DND-41 (cell line): ENCODE measurements around the gene NT5C1B.

Experiments
- ATAC-seq: fragments of 200-7000 bp; cut with Tn5 transposase; 3 replicates; pipeline ENCODE4 v1.9.1; 2021; ENCODE audit warnings: low read depth; ENCODE audit not compliant: insufficient read depth
- DNase-seq: peaks from one replicate; pipeline ENCODE4 v3.0.0-alpha.2; 2020
- H2AFZ ChIP-seq: 2 replicates; pipeline ENCODE4 v1.6.0; 2012; ENCODE audit warnings: low read depth, low read length
- H3K27ac ChIP-seq: 2 replicates; pipeline ENCODE4 v1.5.1; 2012; ENCODE audit warnings: low read length, inconsistent platforms
- H3K27me3 ChIP-seq: fragments of 200-600 bp; sonication (generic); 2 replicates; pipeline ENCODE4 v1.6.0; 2012; ENCODE audit warnings: low read length, mild to moderate bottlenecking, inconsistent platforms; ENCODE audit not compliant: insufficient read depth, poor library complexity
- H3K36me3 ChIP-seq: 2 replicates; pipeline ENCODE4 v1.5.1; 2012; ENCODE audit warnings: low read length, inconsistent platforms; ENCODE audit not compliant: insufficient read depth
- H3K4me1 ChIP-seq: 2 replicates; pipeline ENCODE4 v1.5.1; 2012; ENCODE audit warnings: mild to moderate bottlenecking, low read length; ENCODE audit not compliant: insufficient read depth
- H3K4me2 ChIP-seq: 2 replicates; pipeline ENCODE4 v1.6.0; 2012; ENCODE audit warnings: mild to moderate bottlenecking, moderate library complexity, low read length, inconsistent platforms; ENCODE audit not compliant: insufficient read depth
- H3K4me3 ChIP-seq, 2 experiments: fragments of 200-600 bp in 1 of 2; shearing (Covaris generic) in 1 of 2; 2 replicates each; pipeline ENCODE4 v1.5.1; 2012 to 2016; ENCODE audit warnings: inconsistent platforms in 2 of 2, low read length in 2 of 2, mild to moderate bottlenecking in 2 of 2, low read depth in 1 of 2, moderate library complexity in 1 of 2
- H3K79me2 ChIP-seq: 2 replicates; pipeline ENCODE4 v1.6.0; 2012; ENCODE audit warnings: low read length, inconsistent platforms; ENCODE audit not compliant: insufficient read depth
- H3K9ac ChIP-seq: 2 replicates; pipeline ENCODE4 v1.6.0; 2012; ENCODE audit warnings: low read depth, mild to moderate bottlenecking, inconsistent platforms, low read length, moderate library complexity
- H3K9me3 ChIP-seq: 2 replicates; pipeline ENCODE4 v1.5.1; 2012; ENCODE audit warnings: low read length, moderate library complexity, mild to moderate bottlenecking, inconsistent platforms; ENCODE audit not compliant: insufficient read depth, severe bottlenecking
- H4K20me1 ChIP-seq: 2 replicates; pipeline ENCODE4 v1.6.0; 2012; ENCODE audit warnings: low read length; ENCODE audit not compliant: insufficient read depth
- CTCF ChIP-seq: IDR thresholded peaks from 2 replicates; pipeline ENCODE4 v1.5.1; 2012; ENCODE audit warnings: borderline replicate concordance, low read length, moderate library complexity, mild to moderate bottlenecking; ENCODE audit not compliant: poor library complexity, severe bottlenecking; ENCODE audit errors: extremely low read depth
- EZH2 ChIP-seq: IDR thresholded peaks from 3 replicates; pipeline ENCODE4 v1.6.1; 2012; ENCODE audit warnings: borderline replicate concordance, low read depth, mild to moderate bottlenecking, moderate library complexity, low read length, inconsistent platforms; ENCODE audit not compliant: severe bottlenecking

Gene NT5C1B

DNA sequence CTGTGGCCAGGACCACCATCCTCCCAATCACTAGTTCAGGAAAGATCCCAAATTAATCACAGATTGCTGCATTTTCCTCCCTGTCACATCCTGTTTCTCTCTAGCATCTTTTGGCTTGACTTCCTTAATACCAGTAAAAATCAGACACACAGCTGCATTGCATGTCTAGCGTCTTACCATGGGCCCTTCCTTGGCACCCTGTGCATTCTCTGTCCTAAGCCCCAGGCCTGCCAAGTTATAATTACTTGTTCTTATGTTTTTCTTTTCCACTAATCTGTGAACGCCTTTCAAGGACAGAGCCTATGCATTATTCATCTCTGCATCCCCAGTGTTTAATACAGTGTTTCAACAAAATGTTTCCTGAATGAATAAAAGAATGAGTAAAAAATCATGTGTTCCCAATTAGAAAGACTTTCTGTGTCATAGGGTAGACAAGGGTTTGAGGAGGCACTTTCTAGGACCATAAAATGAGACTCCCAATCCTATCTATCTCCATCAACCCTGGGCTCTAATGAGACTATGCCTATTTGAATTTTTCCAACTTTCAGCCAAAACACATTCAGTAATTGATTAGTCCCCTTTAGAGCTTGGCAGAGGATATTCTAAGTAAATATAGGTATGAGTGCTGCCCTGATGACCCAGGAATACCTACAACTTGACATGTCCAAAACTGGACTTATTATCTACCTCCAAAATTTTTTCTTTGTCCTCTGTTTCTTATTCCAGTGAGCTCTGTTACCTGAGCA, 10.3 kb upstream of the NT5C1B start:
- H2AFZ ChIP-seq: no peak overlapping the region

DNA sequence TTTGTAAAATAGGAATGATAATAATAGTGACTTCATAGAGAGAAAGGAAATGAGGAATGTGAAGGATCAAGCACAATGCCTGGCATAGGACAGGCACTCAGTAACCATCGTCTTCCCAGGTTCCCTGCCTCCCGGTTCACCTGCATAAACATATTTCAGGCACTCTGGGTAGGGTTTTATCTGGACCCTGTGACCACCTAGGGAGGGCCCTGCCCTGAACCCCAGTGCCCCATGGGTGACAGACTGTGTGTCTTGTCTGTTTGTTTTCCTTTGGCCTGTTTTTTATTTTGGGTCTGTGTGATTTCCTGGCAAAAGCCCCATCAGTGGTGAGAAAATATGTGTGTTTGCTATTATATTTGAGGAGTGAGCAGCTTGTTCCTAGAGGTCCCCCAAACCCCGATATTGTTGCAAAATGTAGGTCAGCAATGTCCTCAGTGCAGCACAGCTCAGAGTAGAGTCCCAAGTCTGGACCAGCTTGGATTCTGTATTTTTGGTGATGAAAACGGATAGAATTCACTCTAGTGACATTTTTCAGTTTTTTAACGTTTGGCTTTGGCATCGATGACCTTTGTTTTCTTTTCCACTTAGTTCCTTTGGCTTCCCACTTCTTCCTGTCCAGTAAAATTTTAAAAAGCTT, 9.6 kb upstream of the NT5C1B start:
- no peaks in the 10 kb centered on the region for H3K36me3 ChIP-seq
- DNase-seq: no peak
- no peak overlapping the region for H3K4me3 ChIP-seq
- no peak overlapping the region for H3K27ac ChIP-seq
- no peaks in the 10 kb centered on the region for H3K79me2 ChIP-seq
- no peaks in the 10 kb centered on the region for H3K4me1 ChIP-seq
- no peak overlapping the region for H3K9ac ChIP-seq
- no peak overlapping the region for H3K4me2 ChIP-seq
- ATAC-seq: no peak
- TF ChIP-seq EZH2 (no peak), CTCF (no peak)
- no peaks in the 10 kb centered on the region for H4K20me1 ChIP-seq
- H3K27me3 ChIP-seq: no peaks in the 10 kb centered on the region
- H3K9me3 ChIP-seq: no peaks in the 10 kb centered on the region
- H2AFZ ChIP-seq: no peak overlapping the region

More for the DNA sequence above, 10.3 kb upstream of the NT5C1B start:
- Histone ChIP-seq H4K20me1 (no peaks in the 10 kb centered on the region), H3K36me3 (no peaks in the 10 kb centered on the region), H3K4me2 (no peak overlapping the region), H3K27me3 (no peaks in the 10 kb centered on the region), H3K9ac (no peak overlapping the region), H3K4me1 (no peaks in the 10 kb centered on the region), H3K79me2 (no peaks in the 10 kb centered on the region), H3K27ac (no peak overlapping the region), H3K4me3 (no peak overlapping the region), H3K9me3 (no peaks in the 10 kb centered on the region)
- DNase-seq (no peak), ATAC-seq (no peak)
- TF ChIP-seq EZH2 (no peak), CTCF (no peak)

- no peaks in the 10 kb centered on the region for H3K9me3 ChIP-seq
- H3K27ac ChIP-seq: no peak overlapping the region
- H3K27me3 ChIP-seq: no peaks in the 10 kb centered on the region
- H3K36me3 ChIP-seq: no peaks in the 10 kb centered on the region
- H3K4me2 ChIP-seq: no peak overlapping the region
- no peak for ATAC-seq
- TF ChIP-seq EZH2 (no peak), CTCF (no peak)
- H3K9ac ChIP-seq: no peak overlapping the region
- no peak overlapping the region for H2AFZ ChIP-seq
- no peaks in the 10 kb centered on the region for H3K79me2 ChIP-seq
- H4K20me1 ChIP-seq: no peaks in the 10 kb centered on the region
- no peaks in the 10 kb centered on the region for H3K4me1 ChIP-seq
- no peak for DNase-seq
- no peak overlapping the region for H3K4me3 ChIP-seq
Measured at GRCh38 chr2:18597618-18598017, 8.2 kb upstream of the NT5C1B start.
